ENCODE data around the gene LAMTOR5.

GRCh38 chr1:110440877-110441276 is 33.4 kb upstream of the LAMTOR5 start:
- TF ChIP-seq, protein P1, sequence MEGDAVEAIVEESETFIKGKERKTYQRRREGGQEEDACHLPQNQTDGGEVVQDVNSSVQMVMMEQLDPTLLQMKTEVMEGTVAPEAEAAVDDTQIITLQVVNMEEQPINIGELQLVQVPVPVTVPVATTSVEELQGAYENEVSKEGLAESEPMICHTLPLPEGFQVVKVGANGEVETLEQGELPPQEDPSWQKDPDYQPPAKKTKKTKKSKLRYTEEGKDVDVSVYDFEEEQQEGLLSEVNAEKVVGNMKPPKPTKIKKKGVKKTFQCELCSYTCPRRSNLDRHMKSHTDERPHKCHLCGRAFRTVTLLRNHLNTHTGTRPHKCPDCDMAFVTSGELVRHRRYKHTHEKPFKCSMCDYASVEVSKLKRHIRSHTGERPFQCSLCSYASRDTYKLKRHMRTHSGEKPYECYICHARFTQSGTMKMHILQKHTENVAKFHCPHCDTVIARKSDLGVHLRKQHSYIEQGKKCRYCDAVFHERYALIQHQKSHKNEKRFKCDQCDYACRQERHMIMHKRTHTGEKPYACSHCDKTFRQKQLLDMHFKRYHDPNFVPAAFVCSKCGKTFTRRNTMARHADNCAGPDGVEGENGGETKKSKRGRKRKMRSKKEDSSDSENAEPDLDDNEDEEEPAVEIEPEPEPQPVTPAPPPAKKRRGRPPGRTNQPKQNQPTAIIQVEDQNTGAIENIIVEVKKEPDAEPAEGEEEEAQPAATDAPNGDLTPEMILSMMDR (IDR thresholded peaks at IDR 0.05): no peak
- TF ChIP-seq EP300 (IDR thresholded peaks at IDR 0.05; ENCODE audit: borderline replicate concordance in 1 of 2, low read depth in 1 of 2, low read length in 1 of 2): no peak
- TF ChIP-seq MEF2A (IDR thresholded peaks at IDR 0.05; ENCODE audit: borderline replicate concordance, low read depth): no peak
- TF ChIP-seq, protein P2, sequence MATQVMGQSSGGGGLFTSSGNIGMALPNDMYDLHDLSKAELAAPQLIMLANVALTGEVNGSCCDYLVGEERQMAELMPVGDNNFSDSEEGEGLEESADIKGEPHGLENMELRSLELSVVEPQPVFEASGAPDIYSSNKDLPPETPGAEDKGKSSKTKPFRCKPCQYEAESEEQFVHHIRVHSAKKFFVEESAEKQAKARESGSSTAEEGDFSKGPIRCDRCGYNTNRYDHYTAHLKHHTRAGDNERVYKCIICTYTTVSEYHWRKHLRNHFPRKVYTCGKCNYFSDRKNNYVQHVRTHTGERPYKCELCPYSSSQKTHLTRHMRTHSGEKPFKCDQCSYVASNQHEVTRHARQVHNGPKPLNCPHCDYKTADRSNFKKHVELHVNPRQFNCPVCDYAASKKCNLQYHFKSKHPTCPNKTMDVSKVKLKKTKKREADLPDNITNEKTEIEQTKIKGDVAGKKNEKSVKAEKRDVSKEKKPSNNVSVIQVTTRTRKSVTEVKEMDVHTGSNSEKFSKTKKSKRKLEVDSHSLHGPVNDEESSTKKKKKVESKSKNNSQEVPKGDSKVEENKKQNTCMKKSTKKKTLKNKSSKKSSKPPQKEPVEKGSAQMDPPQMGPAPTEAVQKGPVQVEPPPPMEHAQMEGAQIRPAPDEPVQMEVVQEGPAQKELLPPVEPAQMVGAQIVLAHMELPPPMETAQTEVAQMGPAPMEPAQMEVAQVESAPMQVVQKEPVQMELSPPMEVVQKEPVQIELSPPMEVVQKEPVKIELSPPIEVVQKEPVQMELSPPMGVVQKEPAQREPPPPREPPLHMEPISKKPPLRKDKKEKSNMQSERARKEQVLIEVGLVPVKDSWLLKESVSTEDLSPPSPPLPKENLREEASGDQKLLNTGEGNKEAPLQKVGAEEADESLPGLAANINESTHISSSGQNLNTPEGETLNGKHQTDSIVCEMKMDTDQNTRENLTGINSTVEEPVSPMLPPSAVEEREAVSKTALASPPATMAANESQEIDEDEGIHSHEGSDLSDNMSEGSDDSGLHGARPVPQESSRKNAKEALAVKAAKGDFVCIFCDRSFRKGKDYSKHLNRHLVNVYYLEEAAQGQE (IDR thresholded peaks at IDR 0.05; ENCODE audit: low read depth, low read length): no peak
- TF ChIP-seq, protein P3, sequence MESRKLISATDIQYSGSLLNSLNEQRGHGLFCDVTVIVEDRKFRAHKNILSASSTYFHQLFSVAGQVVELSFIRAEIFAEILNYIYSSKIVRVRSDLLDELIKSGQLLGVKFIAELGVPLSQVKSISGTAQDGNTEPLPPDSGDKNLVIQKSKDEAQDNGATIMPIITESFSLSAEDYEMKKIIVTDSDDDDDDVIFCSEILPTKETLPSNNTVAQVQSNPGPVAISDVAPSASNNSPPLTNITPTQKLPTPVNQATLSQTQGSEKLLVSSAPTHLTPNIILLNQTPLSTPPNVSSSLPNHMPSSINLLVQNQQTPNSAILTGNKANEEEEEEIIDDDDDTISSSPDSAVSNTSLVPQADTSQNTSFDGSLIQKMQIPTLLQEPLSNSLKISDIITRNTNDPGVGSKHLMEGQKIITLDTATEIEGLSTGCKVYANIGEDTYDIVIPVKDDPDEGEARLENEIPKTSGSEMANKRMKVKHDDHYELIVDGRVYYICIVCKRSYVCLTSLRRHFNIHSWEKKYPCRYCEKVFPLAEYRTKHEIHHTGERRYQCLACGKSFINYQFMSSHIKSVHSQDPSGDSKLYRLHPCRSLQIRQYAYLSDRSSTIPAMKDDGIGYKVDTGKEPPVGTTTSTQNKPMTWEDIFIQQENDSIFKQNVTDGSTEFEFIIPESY (IDR thresholded peaks at IDR 0.05; ENCODE audit: borderline replicate concordance, low read depth): no peak
- TF ChIP-seq, protein P4, sequence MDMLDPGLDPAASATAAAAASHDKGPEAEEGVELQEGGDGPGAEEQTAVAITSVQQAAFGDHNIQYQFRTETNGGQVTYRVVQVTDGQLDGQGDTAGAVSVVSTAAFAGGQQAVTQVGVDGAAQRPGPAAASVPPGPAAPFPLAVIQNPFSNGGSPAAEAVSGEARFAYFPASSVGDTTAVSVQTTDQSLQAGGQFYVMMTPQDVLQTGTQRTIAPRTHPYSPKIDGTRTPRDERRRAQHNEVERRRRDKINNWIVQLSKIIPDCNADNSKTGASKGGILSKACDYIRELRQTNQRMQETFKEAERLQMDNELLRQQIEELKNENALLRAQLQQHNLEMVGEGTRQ (IDR thresholded peaks at IDR 0.05; ENCODE audit: borderline replicate concordance, low read depth, low read length): no peak
- TF ChIP-seq NFIC (IDR thresholded peaks at IDR 0.05; ENCODE audit: borderline replicate concordance): no peak
- TF ChIP-seq POLR2AphosphoS5 (IDR thresholded peaks at IDR 0.05; ENCODE audit: low read depth, low read length): no peak
- no peak for TF ChIP-seq SMC3 (IDR thresholded peaks at IDR 0.05; ENCODE audit: low read depth, low read length)
